Activated naive CD8-positive, alpha-beta T cell treated with anti-CD3 and anti-CD28 coated beads, Interleukin-2, amount 50 U/mL, for 16 hours (primary cell): ENCODE data around the gene GRAMD1B.
A peak's percentile ranks its signal among the peaks of the same experiment; 100 is the strongest.

Experiments
- DNase-seq: peaks from one replicate; pipeline ENCODE4 v3.0.0-alpha.2; 2020; ENCODE audit warnings: low read depth, low spot score

GRAMD1B gene

GRCh38 chr11:123429913-123430720 lies at the start of gene GRAMD1B:
Gene GRAMD1B (plus strand): TSS chr11:123430269. CDS start chr11:123430793, 524 bp downstream.
- DNase-seq, result peak; percentile 49

- no peak for DNase-seq
These were observed 48.9 kb upstream of the GRAMD1B start for GRCh38 chr11:123381149-123381548.

- no peak for DNase-seq
These were observed 48.1 kb upstream of the GRAMD1B start for GRCh38 chr11:123381817-123382554.

GRCh38 chr11:123382555-123383074 lies 47.5 kb upstream of the GRAMD1B start:
- no peak for DNase-seq

GRCh38 chr11:123384116-123384515 lies 46.0 kb upstream of the GRAMD1B start:
- DNase-seq, result no peak

GRCh38 chr11:123386796-123387510 lies 43.1 kb upstream of the GRAMD1B start:
- no peak for DNase-seq

- DNase-seq, result no peak
These were observed 41.4 kb upstream of the GRAMD1B start for GRCh38 chr11:123388640-123389039.

GRCh38 chr11:123390146-123390545 lies 39.9 kb upstream of the GRAMD1B start:
- DNase-seq, result no peak

GRCh38 chr11:123391646-123392348 lies 38.3 kb upstream of the GRAMD1B start:
- DNase-seq, result no peak

GRCh38 chr11:123392431-123392830 lies 37.6 kb upstream of the GRAMD1B start:
- no peak for DNase-seq

- DNase-seq, result no peak
These were observed 37.2 kb upstream of the GRAMD1B start for GRCh38 chr11:123392844-123393243.

- DNase-seq, result no peak
These were observed 36.6 kb upstream of the GRAMD1B start for GRCh38 chr11:123393312-123393927.

- DNase-seq, result no peak
These were observed 25.4 kb upstream of the GRAMD1B start for GRCh38 chr11:123404676-123405075.

GRCh38 chr11:123405123-123405592 lies 24.9 kb upstream of the GRAMD1B start:
- no peak for DNase-seq

GRCh38 chr11:123406441-123407129 lies 23.5 kb upstream of the GRAMD1B start:
- no peak for DNase-seq

- DNase-seq, result no peak
These were observed 22.7 kb upstream of the GRAMD1B start for GRCh38 chr11:123407130-123407995.

GRCh38 chr11:123407996-123408597 lies 22.0 kb upstream of the GRAMD1B start:
- no peak for DNase-seq

- no peak for DNase-seq
These were observed 21.2 kb upstream of the GRAMD1B start for GRCh38 chr11:123408619-123409455.
